Neural progenitor cell (in vitro differentiated cells): Measurements from ENCODE around the gene PHF20. TPM values are rescaled to one million over a fixed set of nuclear protein-coding genes. Genes with fewer than 3 reads are reported as not detected.

Experiments used
- DNase-seq: peaks from one replicate; pipeline ENCODE4 v3.0.0-alpha.2; 2016; ENCODE audit warnings: low spot score
- H2AFZ ChIP-seq: fragments of 200-600 bp; sonication (generic); replicated peaks from 2 replicates; pipeline ENCODE4 v1.6.1; 2016; ENCODE audit warnings: antibody characterized with exemption
- H3F3A ChIP-seq: fragments of 200-600 bp; sonication (generic); 2 replicates; pipeline ENCODE4 v1.6.1; 2016; ENCODE audit warnings: antibody characterized with exemption, low read depth
- H3K27ac ChIP-seq: fragments of 200-600 bp; sonication (generic); 2 replicates; pipeline ENCODE4 v1.5.1; 2016; ENCODE audit warnings: mild to moderate bottlenecking
- H3K27me3 ChIP-seq: fragments of 200-600 bp; sonication (generic); 2 replicates; pipeline ENCODE4 v1.6.1; 2016; ENCODE audit warnings: mild to moderate bottlenecking, moderate library complexity
- H3K36me3 ChIP-seq: fragments of 200-600 bp; sonication (generic); 2 replicates; pipeline ENCODE4 v1.5.1; 2016
- H3K4me1 ChIP-seq: fragments of 200-600 bp; sonication (generic); 2 replicates; pipeline ENCODE4 v1.6.1; 2016; ENCODE audit warnings: mixed run types
- H3K4me2 ChIP-seq: fragments of 200-600 bp; sonication (generic); 2 replicates; pipeline ENCODE4 v1.6.1; 2016
- H3K4me3 ChIP-seq: fragments of 200-600 bp; sonication (generic); 2 replicates; pipeline ENCODE4 v1.5.1; 2016
- H3K79me2 ChIP-seq: fragments of 200-600 bp; sonication (generic); 2 replicates; pipeline ENCODE4 v1.6.1; 2016; ENCODE audit warnings: low read depth
- H3K9ac ChIP-seq: fragments of 200-600 bp; sonication (generic); 2 replicates; pipeline ENCODE4 v1.6.1; 2016
- H3K9me3 ChIP-seq: fragments of 200-600 bp; sonication (generic); 2 replicates; pipeline ENCODE4 v1.5.1; 2016; ENCODE audit warnings: low read depth
- H4K20me1 ChIP-seq: fragments of 200-600 bp; sonication (generic); 2 replicates; pipeline ENCODE4 v1.6.1; 2016; ENCODE audit warnings: low read depth
- H3K27ac Mint-ChIP-seq: 3 replicates; pipeline ENCODE4 v1.8.0; 2021; ENCODE audit warnings: mixed read lengths
- H3K27me3 Mint-ChIP-seq: 2 replicates; pipeline ENCODE4 v1.8.0; 2022; ENCODE audit warnings: low read depth, mild to moderate bottlenecking, inconsistent platforms, moderate library complexity, mixed read lengths; ENCODE audit not compliant: insufficient read depth
- H3K36me3 Mint-ChIP-seq: 3 replicates; pipeline ENCODE4 v1.8.0; 2021; ENCODE audit warnings: mixed read lengths
- H3K4me1 Mint-ChIP-seq: 3 replicates; pipeline ENCODE4 v1.8.0; 2021; ENCODE audit warnings: mixed read lengths
- H3K4me3 Mint-ChIP-seq: 3 replicates; pipeline ENCODE4 v1.8.0; 2021; ENCODE audit warnings: mild to moderate bottlenecking, moderate library complexity, mixed read lengths
- H3K9me3 Mint-ChIP-seq: 3 replicates; pipeline ENCODE4 v1.8.0; 2020; ENCODE audit warnings: mixed read lengths
- EZH2 ChIP-seq: fragments of 200-600 bp; sonication (generic); IDR thresholded peaks from 2 replicates; pipeline ENCODE4 v1.6.1; 2017; ENCODE audit warnings: antibody characterized with exemption, mild to moderate bottlenecking, moderate library complexity
- EZH2phosphoT487 ChIP-seq: fragments of 200-600 bp; sonication (generic); IDR thresholded peaks from 2 replicates; pipeline ENCODE4 v1.6.1; 2017; ENCODE audit warnings: antibody characterized with exemption
- total RNA-seq: library from RNA; depleted of rRNA; stranded (reverse); fragments of >200 nt; gene quantifications from 2 replicates; pipeline ENCODE4 v1.2.3, GENCODE V29; 2015; ENCODE audit warnings: low replicate concordance
- TF ChIP-seq, protein P1 (sequence below): fragments of 200-600 bp; sonication (generic); IDR thresholded peaks from 2 replicates; pipeline ENCODE4 v1.5.1; 2017; ENCODE audit warnings: antibody characterized with exemption, mild to moderate bottlenecking

Gene PHF20
- total RNA-seq, 1 donor from 2014 or later = 54.7 TPM

DNA sequence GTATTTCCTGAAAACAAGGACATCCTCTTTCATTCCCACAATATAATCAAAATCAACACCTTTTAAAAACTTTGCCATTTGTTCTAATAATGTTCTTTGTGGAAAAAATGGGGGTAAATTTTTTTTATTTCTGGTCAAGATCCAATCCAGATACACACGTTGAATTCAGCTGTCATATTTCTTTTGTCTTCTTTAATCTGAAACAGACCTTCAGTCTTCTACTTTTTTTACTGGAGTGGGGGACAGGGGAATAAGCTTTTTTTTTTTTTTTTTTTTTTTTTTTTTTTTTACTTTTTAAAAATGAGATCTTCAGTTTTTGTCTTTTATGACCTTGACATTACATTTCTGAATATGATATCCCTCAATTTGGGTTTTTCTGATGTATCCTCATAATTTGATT, 113.4 kb downstream of the PHF20 start:
- no peak overlapping the region for H3K4me3 Mint-ChIP-seq
- peaks cover 7% of the 10 kb centered on the region for H3K4me1 Mint-ChIP-seq
- Histone ChIP-seq H3K79me2 (peaks cover 2% of the 10 kb centered on the region), H3K9me3 (no peaks in the 10 kb centered on the region), H3K36me3 (no peaks in the 10 kb centered on the region), H3K9ac (no peak overlapping the region), H3K27me3 (no peaks in the 10 kb centered on the region), H3F3A (peaks cover 9% of the 10 kb centered on the region), H3K4me2 (no peak overlapping the region), H3K4me3 (no peak overlapping the region), H2AFZ (no peak overlapping the region), H3K27ac (no peak overlapping the region), H3K4me1 (no peaks in the 10 kb centered on the region), H4K20me1 (peaks cover 10% of the 10 kb centered on the region)
- no peaks in the 10 kb centered on the region for H3K9me3 Mint-ChIP-seq
- peaks cover 5% of the 10 kb centered on the region for H3K36me3 Mint-ChIP-seq
- no peaks in the 10 kb centered on the region for H3K27me3 Mint-ChIP-seq
- no peak for DNase-seq
- H3K27ac Mint-ChIP-seq = no peak overlapping the region
- TF ChIP-seq, protein P1, sequence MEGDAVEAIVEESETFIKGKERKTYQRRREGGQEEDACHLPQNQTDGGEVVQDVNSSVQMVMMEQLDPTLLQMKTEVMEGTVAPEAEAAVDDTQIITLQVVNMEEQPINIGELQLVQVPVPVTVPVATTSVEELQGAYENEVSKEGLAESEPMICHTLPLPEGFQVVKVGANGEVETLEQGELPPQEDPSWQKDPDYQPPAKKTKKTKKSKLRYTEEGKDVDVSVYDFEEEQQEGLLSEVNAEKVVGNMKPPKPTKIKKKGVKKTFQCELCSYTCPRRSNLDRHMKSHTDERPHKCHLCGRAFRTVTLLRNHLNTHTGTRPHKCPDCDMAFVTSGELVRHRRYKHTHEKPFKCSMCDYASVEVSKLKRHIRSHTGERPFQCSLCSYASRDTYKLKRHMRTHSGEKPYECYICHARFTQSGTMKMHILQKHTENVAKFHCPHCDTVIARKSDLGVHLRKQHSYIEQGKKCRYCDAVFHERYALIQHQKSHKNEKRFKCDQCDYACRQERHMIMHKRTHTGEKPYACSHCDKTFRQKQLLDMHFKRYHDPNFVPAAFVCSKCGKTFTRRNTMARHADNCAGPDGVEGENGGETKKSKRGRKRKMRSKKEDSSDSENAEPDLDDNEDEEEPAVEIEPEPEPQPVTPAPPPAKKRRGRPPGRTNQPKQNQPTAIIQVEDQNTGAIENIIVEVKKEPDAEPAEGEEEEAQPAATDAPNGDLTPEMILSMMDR = no peak
- no peak for TF ChIP-seq EZH2
- TF ChIP-seq EZH2phosphoT487 = no peak

- peaks cover 9% of the 10 kb centered on the region for H3F3A ChIP-seq
- H3K9me3 Mint-ChIP-seq = no peaks in the 10 kb centered on the region
- TF ChIP-seq EZH2 (no peak), EZH2phosphoT487 (no peak)
- TF ChIP-seq, protein P1 = no peak
- no peaks in the 10 kb centered on the region for H3K9me3 ChIP-seq
- no peak overlapping the region for H2AFZ ChIP-seq
- H3K27me3 ChIP-seq = no peaks in the 10 kb centered on the region
- no peak overlapping the region for H3K4me3 Mint-ChIP-seq
- DNase-seq = no peak
- H4K20me1 ChIP-seq = peaks cover 10% of the 10 kb centered on the region
- H3K4me3 ChIP-seq = no peak overlapping the region
- H3K36me3 Mint-ChIP-seq = peaks cover 5% of the 10 kb centered on the region
- no peaks in the 10 kb centered on the region for H3K4me1 ChIP-seq
- H3K79me2 ChIP-seq = no peaks in the 10 kb centered on the region
- H3K4me1 Mint-ChIP-seq = peaks cover 7% of the 10 kb centered on the region
- no peak overlapping the region for H3K27ac ChIP-seq
- no peaks in the 10 kb centered on the region for H3K36me3 ChIP-seq
- H3K27ac Mint-ChIP-seq = no peak overlapping the region
- no peak overlapping the region for H3K9ac ChIP-seq
- H3K27me3 Mint-ChIP-seq = no peaks in the 10 kb centered on the region
- no peak overlapping the region for H3K4me2 ChIP-seq
These were observed 114.7 kb downstream of the PHF20 start for GRCh38 chr20:35886537-35886936.

DNA sequence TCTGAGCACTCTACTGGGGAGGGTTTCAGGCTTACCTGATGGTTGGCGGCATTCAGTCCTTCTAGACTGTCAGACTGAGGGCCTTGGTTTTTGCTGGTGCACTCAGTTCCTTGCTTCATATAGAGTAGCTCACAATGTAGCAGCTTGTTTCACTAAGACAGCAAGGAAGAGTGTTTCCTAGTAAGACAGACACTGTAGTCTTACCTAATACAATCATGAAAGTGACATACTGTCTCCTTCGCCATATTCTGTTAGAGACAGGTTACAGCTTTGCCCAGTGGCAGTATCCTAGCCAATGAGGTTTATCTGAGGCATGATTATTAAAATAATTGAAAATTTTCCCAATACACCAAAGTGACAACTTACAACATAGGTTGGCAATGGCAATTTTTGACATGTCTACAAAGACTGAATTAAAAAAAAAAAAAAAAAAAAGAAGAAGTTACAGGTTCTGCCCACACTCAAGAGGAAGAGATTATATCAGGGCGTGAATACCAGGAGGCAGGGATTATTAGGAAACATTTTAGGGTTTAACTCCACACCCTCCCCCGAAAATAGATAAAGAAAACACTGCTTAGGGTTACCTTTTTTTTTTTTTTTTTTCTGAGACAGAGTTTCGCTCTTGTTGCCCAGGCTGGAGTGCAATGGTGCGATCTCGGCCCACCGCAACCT, 115.7 kb downstream of the PHF20 start:
- Histone ChIP-seq H3K36me3 (no peaks in the 10 kb centered on the region), H3F3A (peaks cover 9% of the 10 kb centered on the region), H3K9me3 (no peaks in the 10 kb centered on the region), H3K4me1 (no peaks in the 10 kb centered on the region), H3K4me2 (no peak overlapping the region), H4K20me1 (peaks cover 10% of the 10 kb centered on the region), H3K27ac (no peak overlapping the region), H3K9ac (no peak overlapping the region), H2AFZ (no peak overlapping the region), H3K79me2 (no peaks in the 10 kb centered on the region), H3K4me3 (no peak overlapping the region), H3K27me3 (no peaks in the 10 kb centered on the region)
- DNase-seq = no peak
- no peak overlapping the region for H3K4me3 Mint-ChIP-seq
- TF ChIP-seq, protein P1 = no peak
- H3K4me1 Mint-ChIP-seq = peaks cover 7% of the 10 kb centered on the region
- peaks cover 6% of the 10 kb centered on the region for H3K36me3 Mint-ChIP-seq
- H3K27ac Mint-ChIP-seq = no peak overlapping the region
- H3K9me3 Mint-ChIP-seq = no peaks in the 10 kb centered on the region
- H3K27me3 Mint-ChIP-seq = no peaks in the 10 kb centered on the region
